SH-SY5Y (cell line): ENCODE measurements around the gene ID3.

Experiments used
- GATA2 ChIP-seq: IDR thresholded peaks from 2 replicates; pipeline ENCODE4 v1.6.1; 2011; ENCODE audit warnings: mild to moderate bottlenecking, low read depth, low read length
- GATA3 ChIP-seq: IDR thresholded peaks from 2 replicates; pipeline ENCODE4 v1.6.1; 2011; ENCODE audit warnings: low read depth, mild to moderate bottlenecking, low read length, moderate library complexity

DNA sequence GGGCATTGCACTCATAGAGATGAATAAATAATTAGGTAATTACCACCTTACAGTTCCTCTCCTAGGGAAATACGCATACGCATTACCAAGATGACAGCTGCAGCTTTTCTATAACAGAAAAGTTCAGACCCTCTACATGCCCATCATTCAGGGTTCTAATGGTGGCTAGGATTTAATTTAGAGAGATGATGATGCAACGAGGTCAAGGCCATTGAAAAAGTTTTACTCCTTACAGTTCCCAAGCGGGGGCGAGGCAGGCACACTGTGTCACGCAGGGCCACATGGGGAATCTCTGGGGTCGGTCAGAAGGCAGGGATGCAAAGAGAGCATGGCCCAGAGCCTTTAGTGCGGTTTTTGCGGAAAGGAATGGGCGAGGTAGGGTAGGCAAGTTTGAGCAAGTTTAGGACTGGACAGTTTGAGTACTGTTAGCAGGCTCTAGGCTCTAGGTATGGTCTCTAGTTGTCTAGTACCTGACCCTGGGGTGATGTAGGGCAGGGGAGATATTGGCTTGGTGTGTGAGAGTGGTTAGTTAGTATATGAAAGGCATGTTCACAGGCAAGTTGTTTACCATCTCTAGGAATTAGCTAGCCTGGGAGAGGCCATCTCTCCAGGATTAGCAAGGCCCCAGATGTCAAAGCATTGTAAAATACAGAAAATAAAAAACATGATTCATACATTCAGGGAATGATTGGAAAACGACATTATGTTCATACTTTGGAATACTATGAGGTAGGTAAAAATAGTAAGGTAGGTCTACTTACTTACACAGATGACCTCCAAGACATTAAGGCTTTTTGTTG lies 29.6 kb upstream of the ID3 start:
- no peak for TF ChIP-seq GATA3
- no peak for TF ChIP-seq GATA2
